H1 (cell line): ENCODE measurements around the gene LCN9. TPM values are rescaled to one million over a fixed set of nuclear protein-coding genes. Genes with fewer than 3 reads are reported as not detected.

Experiments
- CTCF ChIA-PET: fragments of 300-600 bp; sonication (Branson Sonifier 250); formaldehyde crosslinking; loops from one replicate; lab custom pipeline; 2021; ENCODE audit not compliant: partially characterized antibody; lab: Charles Lee
- POLR2A ChIA-PET: fragments of 300-600 bp; sonication (Branson Sonifier 250); formaldehyde crosslinking; loops from one replicate; lab custom pipeline; 2021; ENCODE audit warnings: inconsistent platforms; ENCODE audit not compliant: partially characterized antibody; lab: Charles Lee
- DNase-seq, 2 experiments: peaks; one replicate each; pipeline versions ENCODE4 v3.0.0 to v3.0.0-alpha.2; 2010 to 2022; ENCODE audit warnings: low spot score in 2 of 2, low read depth in 1 of 2, mixed read lengths in 1 of 2
- FAIRE-seq: peaks from 2 replicates; lab custom pipeline; 2011; peaks lifted over from hg19 to GRCh38; lab: Jason Lieb, UNC
- H2AFZ ChIP-seq: 2 replicates; pipeline ENCODE4 v1.8.1; 2012; ENCODE audit warnings: low read length, inconsistent platforms
- H2AK5ac ChIP-seq: 2 replicates; pipeline ENCODE4 v1.6.1; 2013; ENCODE audit warnings: low read depth, low read length
- H2BK120ac ChIP-seq: replicated peaks from 2 replicates; pipeline ENCODE3; 2013; ENCODE audit warnings: low read depth, low read length, inconsistent platforms
- H2BK12ac ChIP-seq: 2 replicates; pipeline ENCODE4 v1.6.1; 2013; ENCODE audit warnings: low read depth, low read length
- H2BK15ac ChIP-seq: 2 replicates; pipeline ENCODE4 v1.6.1; 2013; ENCODE audit warnings: low read length
- H2BK20ac ChIP-seq: 2 replicates; pipeline ENCODE4 v1.6.1; 2013; ENCODE audit warnings: low read length
- H2BK5ac ChIP-seq: 2 replicates; pipeline ENCODE4 v1.6.1; 2013; ENCODE audit warnings: low read depth, low read length
- H3K14ac ChIP-seq: 2 replicates; pipeline ENCODE4 v1.6.1; 2013; ENCODE audit warnings: inconsistent platforms; ENCODE audit not compliant: insufficient read length
- H3K18ac ChIP-seq: 2 replicates; pipeline ENCODE4 v1.6.1; 2013; ENCODE audit warnings: low read length; ENCODE audit errors: extremely low read depth
- H3K23ac ChIP-seq: 2 replicates; pipeline ENCODE4 v1.6.1; 2013; ENCODE audit warnings: inconsistent platforms; ENCODE audit not compliant: insufficient read length
- H3K23me2 ChIP-seq: 2 replicates; pipeline ENCODE4 v1.6.1; 2013; ENCODE audit warnings: low read depth, low read length
- H3K27ac ChIP-seq: 2 replicates; pipeline ENCODE4 v1.6.1; 2011; ENCODE audit warnings: low read depth, low read length, inconsistent platforms
- H3K27me3 ChIP-seq, 4 experiments: replicated peaks in 1 of 4; 1 replicate in 1 of 4; 2 replicates in 3 of 4; pipeline versions ENCODE4 v1.6.1 to v1.8.1; 2011 to 2013; ENCODE audit warnings: low read length in 3 of 4, mild to moderate bottlenecking in 3 of 4, inconsistent platforms in 2 of 4, mixed read lengths in 2 of 4, moderate library complexity in 1 of 4; ENCODE audit not compliant: control insufficient read depth in 3 of 4, insufficient read depth in 3 of 4; ENCODE audit errors: extremely low read depth in 1 of 4
- H3K36me3 ChIP-seq, 4 experiments: 2 replicates each; pipeline versions ENCODE4 v1.6.1 to v1.8.1; 2011 to 2013; ENCODE audit warnings: mild to moderate bottlenecking in 4 of 4, low read length in 3 of 4, moderate library complexity in 2 of 4, control low read depth in 1 of 4, inconsistent platforms in 1 of 4; ENCODE audit not compliant: insufficient read depth in 4 of 4, control insufficient read depth in 2 of 4
- H3K4ac ChIP-seq: replicated peaks from 2 replicates; pipeline ENCODE3; 2013; ENCODE audit warnings: low read length, low read depth, mixed read lengths, inconsistent platforms; ENCODE audit not compliant: insufficient read length
- H3K4me1 ChIP-seq, 4 experiments: replicated peaks in 1 of 4; 1 replicate in 1 of 4; 2 replicates in 3 of 4; pipeline versions ENCODE4 v1.6.1 to v1.8.1; 2011 to 2013; ENCODE audit warnings: low read length in 3 of 4, inconsistent platforms in 2 of 4, mixed read lengths in 1 of 4; ENCODE audit not compliant: insufficient read depth in 4 of 4, control insufficient read depth in 3 of 4
- H3K4me2 ChIP-seq, 2 experiments: 2 replicates each; pipeline versions ENCODE4 v1.6.1 to v1.8.1; 2011 to 2013; ENCODE audit warnings: low read depth in 2 of 2, low read length in 2 of 2, control low read depth in 1 of 2, inconsistent platforms in 1 of 2, mild to moderate bottlenecking in 1 of 2; ENCODE audit not compliant: insufficient read depth in 1 of 2
- H3K4me3 ChIP-seq, 4 experiments: fragments of 200-600, 300-600 bp in 1 of 4; sonication (generic), shearing (Covaris generic), sonication (Bioruptor Twin) in 1 of 4; 2 replicates each; pipeline versions ENCODE4 v1.5.1 to v1.8.1; 2011 to 2016; ENCODE audit warnings: low read length in 4 of 4, low read depth in 3 of 4, control low read depth in 2 of 4, inconsistent platforms in 2 of 4, mild to moderate bottlenecking in 2 of 4, mixed read lengths in 1 of 4, moderate library complexity in 1 of 4; ENCODE audit not compliant: insufficient read depth in 2 of 4; ENCODE audit errors: extremely low read depth in 1 of 4
- H3K56ac ChIP-seq: replicated peaks from 2 replicates; pipeline ENCODE3; 2013; ENCODE audit warnings: low read depth, mild to moderate bottlenecking, mixed read lengths, low read length, inconsistent platforms; ENCODE audit not compliant: insufficient read length
- H3K79me1 ChIP-seq: 2 replicates; pipeline ENCODE4 v1.6.1; 2013; ENCODE audit warnings: low read depth, low read length, control low read depth
- H3K79me2 ChIP-seq, 2 experiments: 2 replicates each; pipeline versions ENCODE4 v1.6.1 to v1.8.1; 2012 to 2013; ENCODE audit warnings: low read length in 2 of 2, mild to moderate bottlenecking in 2 of 2, inconsistent platforms in 1 of 2; ENCODE audit not compliant: insufficient read depth in 2 of 2, control insufficient read depth in 1 of 2
- H3K9ac ChIP-seq, 4 experiments: replicated peaks in 1 of 4; 1 replicate in 1 of 4; 2 replicates in 3 of 4; pipeline versions ENCODE4 v1.6.1 to v1.8.1; 2011 to 2013; ENCODE audit warnings: low read depth in 3 of 4, low read length in 3 of 4, control low read depth in 2 of 4, mild to moderate bottlenecking in 2 of 4, moderate library complexity in 2 of 4, inconsistent platforms in 1 of 4; ENCODE audit errors: extremely low read depth in 1 of 4
- H3K9me3 ChIP-seq, 2 experiments: 2 replicates each; pipeline versions ENCODE4 v1.6.1 to v1.8.1; 2012 to 2013; ENCODE audit warnings: mild to moderate bottlenecking in 2 of 2, moderate library complexity in 2 of 2, control low read depth in 1 of 2, inconsistent platforms in 1 of 2, low read depth in 1 of 2, low read length in 1 of 2, mixed read lengths in 1 of 2; ENCODE audit not compliant: insufficient read depth in 2 of 2
- H4K20me1 ChIP-seq, 2 experiments: replicated peaks in 1 of 2; 2 replicates each; pipeline versions ENCODE3 to v1.8.1; 2011 to 2013; ENCODE audit warnings: inconsistent platforms in 2 of 2, low read length in 2 of 2, mild to moderate bottlenecking in 1 of 2; ENCODE audit not compliant: insufficient read depth in 2 of 2, control insufficient read depth in 1 of 2
- H4K5ac ChIP-seq: 2 replicates; pipeline ENCODE4 v1.6.1; 2013; ENCODE audit warnings: low read length, low read depth, mixed read lengths, inconsistent platforms; ENCODE audit not compliant: insufficient read length
- H4K8ac ChIP-seq: 2 replicates; pipeline ENCODE4 v1.8.0; 2013; ENCODE audit warnings: mild to moderate bottlenecking, moderate library complexity, low read length, inconsistent platforms; ENCODE audit not compliant: insufficient read depth; ENCODE audit errors: extremely low read depth
- H4K91ac ChIP-seq: replicated peaks from 2 replicates; pipeline ENCODE3; 2013; ENCODE audit warnings: low read length, mixed read lengths, inconsistent platforms; ENCODE audit not compliant: insufficient read length
- BCL11A ChIP-seq, 2 experiments: IDR thresholded peaks; one replicate each; pipeline ENCODE4 v1.6.1; 2011; ENCODE audit warnings: low read depth in 2 of 2, low read length in 2 of 2, mild to moderate bottlenecking in 2 of 2
- JUND ChIP-seq: IDR thresholded peaks from 2 replicates; pipeline ENCODE4 v1.6.1; 2011; ENCODE audit warnings: mild to moderate bottlenecking, improper control_type of control experiment, low read length
- SAP30 ChIP-seq: fragments of 300-600 bp; sonication (generic); IDR thresholded peaks from 2 replicates; pipeline ENCODE4 v1.7.1; 2012; ENCODE audit warnings: low read length, moderate library complexity, mild to moderate bottlenecking, inconsistent platforms; ENCODE audit not compliant: insufficient read depth, insufficient replicate concordance
- WGBS, 2 experiments: shearing (Covaris generic) in 1 of 2; methylation state at CpG; one replicate each; pipeline versions ENCODE4 v1.1.6 to v1.1.7; 2013 to 2015; ENCODE audit warnings: low lambda C conversion rate in 2 of 2, mixed read lengths in 2 of 2, inconsistent platforms in 1 of 2, low coverage in 1 of 2, missing lambda C conversion rate in 1 of 2; ENCODE audit not compliant: insufficient replicate concordance in 2 of 2, insufficient coverage in 1 of 2, insufficient read length in 1 of 2; ENCODE audit errors: extremely low coverage in 1 of 2, missing lambda C conversion rate in 1 of 2; 5-methylcytosine and 5-hydroxymethylcytosine counted together
- polyA plus RNA-seq, 7 experiments: library from polyadenylated mRNA; depleted of rRNA in 3 of 7; stranded (reverse) in 5 of 7; unstranded in 2 of 7; fragments of >200 nt in 5 of 7; fragments of 200-250 nt in 2 of 7; gene quantifications; 1 replicate in 5 of 7; 2 replicates in 1 of 7; 4 replicates in 1 of 7; pipeline versions ENCODE4 v1.2.1 to v1.2.3, GENCODE V29; 2011 to 2013; ENCODE audit warnings: missing spikeins in 2 of 7, mixed read lengths in 2 of 7
- total RNA-seq: library from RNA; stranded (reverse); fragmentation: NEBNext Ultra II Directional; extraction: Animal tissue kit (Norgen Biotek cat#: 25700); gene quantifications from 2 replicates; pipeline ENCODE4 v1.2.1, GENCODE V29; 2021

Gene LCN9
- total and polyA plus RNA-seq, 2 of the 8 experiments (the other 6 are each of a cell fraction or from before 2014, with no cell fraction given), result 2.3 to 3.1 TPM

GRCh38 chr9:135708164-135708563 lies 45.1 kb downstream of the LCN9 start:
- no peak for FAIRE-seq
- H3K79me1 ChIP-seq, result no peaks in the 10 kb centered on the region

More at GRCh38 chr9:135708164-135708563, 45.1 kb downstream of the LCN9 start:
- H2BK5ac ChIP-seq, result no peak overlapping the region
- ChIA-PET CTCF (interaction anchor here (0.7 to 3.4 kb wide), 4 partner anchors 17 to 295 kb away, joined by 3 to 18 read pairs (median 3); no protein-coding TSS in a partner anchor), POLR2A (no interaction called here)
- no peak overlapping the region for H3K14ac ChIP-seq
- H3K79me2 ChIP-seq, result no peaks in the 10 kb centered on the region
- H3K23ac ChIP-seq, result no peak overlapping the region
- no peak overlapping the region for H3K4me2 ChIP-seq
- no peak overlapping the region for H2BK15ac ChIP-seq
- peaks cover 0 to 5% (median 2%) of the 10 kb centered on the region in 4 experiments; a peak in 2 of 7 replicates for H3K27me3 ChIP-seq
- no peak overlapping the region for H2BK120ac ChIP-seq
- H3K36me3 ChIP-seq, result no peaks in the 10 kb centered on the region
- H4K91ac ChIP-seq, result no peak overlapping the region
- no peak overlapping the region for H2BK12ac ChIP-seq
- H3K27ac ChIP-seq, result no peak overlapping the region
- H4K8ac ChIP-seq, result no peak overlapping the region
- H4K5ac ChIP-seq, result no peak overlapping the region
- H2BK20ac ChIP-seq, result no peak overlapping the region
- H3K4ac ChIP-seq, result no peak overlapping the region
- TF ChIP-seq BCL11A (IDR thresholded peaks at IDR 0.05; ENCODE audit: low read depth in 2 of 2, low read length in 2 of 2) (no peak), SAP30 (no peak), JUND (no peak)
- H3K23me2 ChIP-seq, result no peaks in the 10 kb centered on the region
- H3K18ac ChIP-seq, result no peak overlapping the region
- no peak overlapping the region for H3K4me3 ChIP-seq
- H2AK5ac ChIP-seq, result no peak overlapping the region
- H3K56ac ChIP-seq, result no peak overlapping the region
- no peak overlapping the region for H2AFZ ChIP-seq
- no peaks in the 10 kb centered on the region for H3K9me3 ChIP-seq
- DNase-seq, result no peak
- peaks cover 0 to 3% of the 10 kb centered on the region in 2 experiments for H4K20me1 ChIP-seq
- WGBS, 2 experiments, result 85% methylated on average over 4 of the region's 4 CpGs; no CpG with 5 or more reads in 1 of the 2 experiments
- H3K9ac ChIP-seq, result no peak overlapping the region
- H3K4me1 ChIP-seq, result peaks cover 0 to 8% (median 0%) of the 10 kb centered on the region in 4 experiments; a peak in 1 of 7 replicates
